ENCODE results near the gene PHKB. TPM values are rescaled to one million over a fixed set of nuclear protein-coding genes. Genes with fewer than 3 reads are reported as not detected.
"Not testable (repeated sequence)": the region's sequence is repeated elsewhere in the genome, so short reads cannot be mapped to it uniquely, and the experiment has no call there.

PHKB gene
- total RNA-seq, 4 donors from 2014 or later, result 62.0 to 164 (median 111) TPM

- intact Hi-C loops (cut with DNase I; ENCODE audit: low total_unique reads), result no loop called here
- Histone ChIP-seq H3K4me3 (no peak overlapping the region), H3K4me1 (peaks cover 0 to 9% of the 10 kb centered on the region in 2 donors), H3K27me3 (no peaks in the 10 kb centered on the region), H3K9me3 (no peaks in the 10 kb centered on the region), H3K27ac (no peak overlapping the region), H3K36me3 (no peaks in the 10 kb centered on the region)
- no peak for DNase-seq
- TF ChIP-seq CTCF (IDR thresholded peaks at IDR 0.05) (no peak), POLR2A (IDR thresholded peaks at IDR 0.05) (no peak)
Measured at GRCh38 chr16:47465919-47466630, 4.9 kb downstream of the PHKB start.

DNA sequence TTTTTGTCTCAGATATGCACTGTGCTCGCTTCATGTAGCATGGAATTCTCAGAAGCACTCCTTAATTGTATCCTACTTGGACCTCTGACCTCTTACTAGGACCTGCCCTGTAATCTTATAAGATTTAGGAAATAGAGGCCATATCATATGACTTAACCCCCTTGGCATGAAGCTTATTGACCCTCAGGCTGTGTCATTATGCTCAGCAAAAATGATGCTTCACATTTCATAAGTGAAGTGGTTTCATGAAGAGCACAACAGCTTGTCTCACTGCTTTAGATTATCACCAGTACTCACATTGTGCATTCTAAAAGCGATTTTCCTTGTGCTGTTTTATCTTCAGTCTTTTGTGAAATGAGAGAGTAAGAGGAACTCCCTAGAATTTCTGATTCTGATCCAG is 6.4 kb downstream of the PHKB start:
- H3K9me3 ChIP-seq, result no peaks in the 10 kb centered on the region
- H3K36me3 ChIP-seq, result no peaks in the 10 kb centered on the region
- H3K4me3 ChIP-seq, result no peak overlapping the region
- intact Hi-C loops (cut with DNase I; ENCODE audit: low total_unique reads), result no loop called here
- no peak for DNase-seq
- H3K4me1 ChIP-seq, result peaks cover 0 to 9% of the 10 kb centered on the region in 2 donors
- H3K27me3 ChIP-seq, result no peaks in the 10 kb centered on the region
- TF ChIP-seq POLR2A (IDR thresholded peaks at IDR 0.05) (no peak), CTCF (IDR thresholded peaks at IDR 0.05) (no peak)
- H3K27ac ChIP-seq, result peak overlapping the region in 1 of 2 donors; percentile 33

- H3K4me3 ChIP-seq; H3K9me3 ChIP-seq; DNase-seq; H3K4me1 ChIP-seq; intact Hi-C loops (cut with DNase I; ENCODE audit: low total_unique reads); H3K36me3 ChIP-seq; H3K27me3 ChIP-seq; H3K27ac ChIP-seq: not testable (repeated sequence)
Measured at GRCh38 chr16:47468070-47468689, 7.0 kb downstream of the PHKB start.

GRCh38 chr16:47469227-47469626 is 8.1 kb downstream of the PHKB start:
- Histone ChIP-seq H3K27ac (no peak overlapping the region), H3K36me3 (no peaks in the 10 kb centered on the region), H3K9me3 (no peaks in the 10 kb centered on the region), H3K4me1 (peaks cover 0 to 5% of the 10 kb centered on the region in 2 donors), H3K4me3 (no peak overlapping the region), H3K27me3 (no peaks in the 10 kb centered on the region)
- DNase-seq, result no peak
- intact Hi-C loops (cut with DNase I; ENCODE audit: low total_unique reads), result no loop called here
- TF ChIP-seq CTCF (IDR thresholded peaks at IDR 0.05), result no peak
- TF ChIP-seq POLR2A (IDR thresholded peaks at IDR 0.05), result no peak

DNA sequence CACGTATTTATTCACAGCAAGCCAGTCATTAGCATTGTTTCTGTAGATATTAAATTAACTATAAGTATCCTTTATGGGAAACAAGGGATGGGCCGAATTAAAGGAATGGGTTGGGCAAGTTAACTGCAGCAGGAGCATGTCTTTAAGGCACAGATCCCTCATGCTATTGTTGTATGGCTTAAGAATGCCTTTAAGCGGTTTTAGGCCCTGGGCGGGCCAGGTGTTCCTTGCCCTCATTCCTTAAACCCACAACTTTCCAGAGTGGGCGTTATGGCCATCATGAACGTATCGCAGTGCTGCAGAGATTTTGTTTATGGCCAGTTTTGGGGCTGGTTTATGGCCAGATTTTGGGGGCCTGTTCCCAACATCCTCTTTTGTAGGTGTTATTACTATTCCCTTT is 9.1 kb downstream of the PHKB start:
- TF ChIP-seq POLR2A (IDR thresholded peaks at IDR 0.05), result no peak
- TF ChIP-seq CTCF (IDR thresholded peaks at IDR 0.05), result no peak
- Histone ChIP-seq H3K27ac (no peak overlapping the region), H3K27me3 (no peaks in the 10 kb centered on the region), H3K4me1 (no peaks in the 10 kb centered on the region), H3K9me3 (no peaks in the 10 kb centered on the region), H3K36me3 (no peaks in the 10 kb centered on the region), H3K4me3 (no peak overlapping the region)
- intact Hi-C loops (cut with DNase I; ENCODE audit: low total_unique reads), result no loop called here
- DNase-seq, result no peak

All from uterus (tissue), 4 donors.